Parathyroid adenoma (tissue), 2 donors: ENCODE measurements around the gene NTN5.
A peak's percentile ranks its signal among the peaks of the same experiment; 100 is the strongest.
"Not testable (repeated sequence)": the region's sequence is repeated elsewhere in the genome, so short reads cannot be mapped to it uniquely, and the experiment has no call there.

ENCODE experiments used
- H2AFZ ChIP-seq: fragments of 300-600 bp; sonication (generic); one replicate; pipeline ENCODE4 v1.7.0; 2017; ENCODE audit warnings: antibody characterized with exemption, mild to moderate bottlenecking
- H3K27ac ChIP-seq: fragments of 300-600 bp; sonication (generic); one replicate; pipeline ENCODE4 v1.7.0; 2017
- H3K27me3 ChIP-seq: fragments of 300-600 bp; sonication (generic); one replicate; pipeline ENCODE4 v1.7.0; 2017; ENCODE audit warnings: low read length; ENCODE audit not compliant: control insufficient read depth, insufficient read depth
- H3K36me3 ChIP-seq: fragments of 300-600 bp; sonication (generic); one replicate; pipeline ENCODE4 v1.7.0; 2017; ENCODE audit warnings: low read length; ENCODE audit not compliant: control insufficient read depth, insufficient read depth
- H3K4me1 ChIP-seq: fragments of 300-600 bp; sonication (generic); one replicate; pipeline ENCODE4 v1.7.0; 2017; ENCODE audit warnings: control low read depth
- H3K4me2 ChIP-seq: fragments of 300-600 bp; sonication (generic); one replicate; pipeline ENCODE4 v1.7.0; 2017; ENCODE audit warnings: low read length
- H3K4me3 ChIP-seq: fragments of 300-600 bp; sonication (generic); one replicate; pipeline ENCODE4 v1.7.0; 2017; ENCODE audit warnings: low read depth, low read length
- H3K79me2 ChIP-seq: fragments of 300-600 bp; sonication (generic); one replicate; pipeline ENCODE4 v1.7.0; 2017; ENCODE audit warnings: control low read depth
- H3K9ac ChIP-seq: fragments of 300-600 bp; sonication (generic); one replicate; pipeline ENCODE4 v1.7.0; 2017; ENCODE audit warnings: mild to moderate bottlenecking
- H3K9me3 ChIP-seq: fragments of 300-600 bp; sonication (generic); one replicate; pipeline ENCODE4 v1.7.0; 2017; ENCODE audit warnings: low read length; ENCODE audit not compliant: control insufficient read depth
- TF ChIP-seq, protein P1 (sequence below): fragments of 300-600 bp; sonication (generic); IDR thresholded peaks from one replicate; pipeline ENCODE4 v1.7.0; 2017; ENCODE audit warnings: antibody characterized with exemption, mild to moderate bottlenecking
- donor health status: primary hyperparathyroidism.

Gene NTN5

DNA sequence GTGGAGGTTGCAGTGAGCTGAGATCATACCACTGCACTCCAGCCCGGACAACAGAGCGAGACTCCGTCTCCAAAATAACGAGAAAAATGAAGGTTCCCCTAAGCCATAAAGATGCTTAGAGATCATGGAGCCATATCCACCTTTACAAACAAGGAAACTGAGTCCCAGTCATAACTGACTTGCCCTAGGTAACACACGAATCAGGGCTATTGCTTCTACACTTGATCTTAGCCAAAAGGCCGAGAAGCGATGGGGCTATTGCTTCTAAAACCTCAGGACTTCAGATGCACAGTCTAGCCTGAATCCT lies 38.8 kb downstream of the NTN5 start:
- Histone ChIP-seq H2AFZ (no peak overlapping the region), H3K79me2 (no peaks in the 10 kb centered on the region), H3K9me3 (no peaks in the 10 kb centered on the region), H3K27ac (peak overlapping the region; percentile 99), H3K4me2 (peak overlapping the region; percentile 64), H3K9ac (no peak overlapping the region), H3K4me3 (peak overlapping the region; percentile 57), H3K27me3 (no peaks in the 10 kb centered on the region), H3K36me3 (no peaks in the 10 kb centered on the region), H3K4me1 (peaks cover 50% of the 10 kb centered on the region)
- TF ChIP-seq, protein P1, sequence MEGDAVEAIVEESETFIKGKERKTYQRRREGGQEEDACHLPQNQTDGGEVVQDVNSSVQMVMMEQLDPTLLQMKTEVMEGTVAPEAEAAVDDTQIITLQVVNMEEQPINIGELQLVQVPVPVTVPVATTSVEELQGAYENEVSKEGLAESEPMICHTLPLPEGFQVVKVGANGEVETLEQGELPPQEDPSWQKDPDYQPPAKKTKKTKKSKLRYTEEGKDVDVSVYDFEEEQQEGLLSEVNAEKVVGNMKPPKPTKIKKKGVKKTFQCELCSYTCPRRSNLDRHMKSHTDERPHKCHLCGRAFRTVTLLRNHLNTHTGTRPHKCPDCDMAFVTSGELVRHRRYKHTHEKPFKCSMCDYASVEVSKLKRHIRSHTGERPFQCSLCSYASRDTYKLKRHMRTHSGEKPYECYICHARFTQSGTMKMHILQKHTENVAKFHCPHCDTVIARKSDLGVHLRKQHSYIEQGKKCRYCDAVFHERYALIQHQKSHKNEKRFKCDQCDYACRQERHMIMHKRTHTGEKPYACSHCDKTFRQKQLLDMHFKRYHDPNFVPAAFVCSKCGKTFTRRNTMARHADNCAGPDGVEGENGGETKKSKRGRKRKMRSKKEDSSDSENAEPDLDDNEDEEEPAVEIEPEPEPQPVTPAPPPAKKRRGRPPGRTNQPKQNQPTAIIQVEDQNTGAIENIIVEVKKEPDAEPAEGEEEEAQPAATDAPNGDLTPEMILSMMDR, result no peak

DNA sequence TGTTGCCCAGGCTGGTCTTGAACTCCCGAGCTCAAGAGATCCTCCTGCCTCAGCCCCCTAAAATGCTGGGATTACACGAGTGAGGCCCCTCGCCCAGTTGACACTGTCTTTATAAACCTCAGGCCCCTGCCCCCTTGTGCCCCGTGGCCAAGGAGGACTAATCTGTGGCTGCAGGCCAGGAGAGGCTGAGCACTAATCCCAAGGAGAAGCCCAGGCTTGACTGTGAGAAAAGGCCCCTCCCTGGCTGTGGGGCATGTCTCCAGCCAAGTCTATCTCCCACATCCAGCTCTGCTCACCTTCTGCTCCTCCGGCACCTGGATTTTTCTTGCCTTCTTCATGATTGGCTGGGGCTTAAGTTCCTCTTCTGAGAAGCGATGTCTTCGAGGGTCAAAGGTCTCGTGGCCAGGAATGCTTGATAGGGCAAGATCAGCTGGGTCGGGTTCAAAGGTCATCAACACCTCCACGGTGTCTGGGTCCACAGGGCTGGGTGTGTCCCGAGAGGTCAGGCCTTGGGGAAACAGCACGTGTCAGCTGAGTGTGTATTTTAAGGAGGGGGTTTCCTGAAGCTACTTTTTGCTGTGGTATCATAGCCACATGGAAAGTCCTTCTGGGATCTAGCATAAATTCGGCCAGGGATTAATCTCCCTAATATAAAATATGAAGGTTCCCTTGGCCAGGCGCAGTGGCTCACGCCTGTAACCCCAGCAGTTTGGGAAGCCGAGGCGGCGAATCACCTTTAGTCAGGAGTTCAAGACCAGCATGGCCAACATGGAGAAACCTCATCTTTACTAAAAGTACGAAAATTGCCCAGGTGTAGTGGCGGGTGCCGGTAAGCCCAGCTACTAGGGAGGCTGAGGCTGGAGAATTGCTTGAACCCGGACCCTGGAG lies 39.4 kb downstream of the NTN5 start:
- TF ChIP-seq, protein P1, result no peak
- H3K4me3 ChIP-seq, result peak overlapping the region; percentile 57
- H3K9ac ChIP-seq, result no peak overlapping the region

DNA sequence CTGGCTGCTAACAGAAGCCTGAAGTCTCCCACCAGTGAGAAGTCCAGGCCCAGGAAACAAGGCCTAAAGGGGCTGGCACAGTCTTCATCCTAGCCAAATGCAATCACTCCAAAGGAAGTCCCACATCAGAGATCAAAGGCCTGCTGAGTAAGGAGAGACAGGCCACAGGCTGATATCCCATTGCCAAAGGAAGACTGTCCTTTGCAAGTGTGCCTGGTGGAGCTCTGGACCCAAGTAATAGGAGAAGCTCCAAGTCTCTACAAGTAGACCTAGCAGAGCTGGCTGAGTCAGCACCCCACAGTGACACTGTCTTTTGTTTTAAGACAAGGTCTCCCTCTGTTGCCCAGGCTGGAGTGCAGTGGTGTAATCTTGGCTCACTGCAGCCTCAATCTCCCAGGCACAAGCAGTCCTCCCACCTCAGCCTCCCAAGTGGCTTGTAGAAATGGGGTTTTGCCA lies 40.1 kb downstream of the NTN5 start:
- Histone ChIP-seq H3K4me2 (peak overlapping the region; percentile 64), H3K4me3 (no peak overlapping the region), H3K4me1 (peaks cover 44% of the 10 kb centered on the region), H3K27me3 (no peaks in the 10 kb centered on the region), H3K27ac (peak overlapping the region; percentile 99), H2AFZ (no peak overlapping the region), H3K9me3 (no peaks in the 10 kb centered on the region), H3K79me2 (no peaks in the 10 kb centered on the region), H3K9ac (no peak overlapping the region), H3K36me3 (no peaks in the 10 kb centered on the region)
- TF ChIP-seq, protein P1, result no peak

More for the DNA sequence above, 39.4 kb downstream of the NTN5 start:
- peaks cover 45% of the 10 kb centered on the region for H3K4me1 ChIP-seq
- peak overlapping the region; percentile 64 for H3K4me2 ChIP-seq
- no peaks in the 10 kb centered on the region for H3K9me3 ChIP-seq
- no peaks in the 10 kb centered on the region for H3K27me3 ChIP-seq
- H3K27ac ChIP-seq, result peak overlapping the region; percentile 99
- H3K36me3 ChIP-seq, result no peaks in the 10 kb centered on the region
- no peaks in the 10 kb centered on the region for H3K79me2 ChIP-seq
- no peak overlapping the region for H2AFZ ChIP-seq

DNA sequence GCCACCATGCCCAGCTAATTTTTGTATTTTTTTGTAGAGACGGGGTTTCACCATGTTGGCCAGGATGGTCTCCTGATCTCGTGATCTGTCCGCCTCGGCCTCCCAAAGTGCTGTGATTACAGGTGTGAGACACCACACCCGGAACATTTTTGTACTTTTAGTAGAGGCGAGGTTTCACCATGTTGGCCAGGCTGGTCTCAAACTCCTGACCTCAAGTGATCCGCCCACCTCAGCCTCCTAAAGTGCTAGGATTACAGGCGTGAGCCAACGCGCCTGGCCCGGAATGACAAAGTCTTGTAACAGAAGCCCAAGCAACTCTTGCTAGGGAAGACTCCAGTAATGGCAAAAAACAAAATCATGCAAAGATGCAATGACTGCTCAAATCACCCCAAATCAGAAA lies 40.5 kb downstream of the NTN5 start:
- not testable (repeated sequence) for H3K9me3 ChIP-seq, H3K27me3 ChIP-seq, H2AFZ ChIP-seq, H3K79me2 ChIP-seq, H3K4me3 ChIP-seq, H3K9ac ChIP-seq, H3K36me3 ChIP-seq
- H3K4me1 ChIP-seq, result peaks cover 44% of the 10 kb centered on the region
- H3K27ac ChIP-seq, result peak overlapping the region; percentile 99
- peak overlapping the region; percentile 47 for H3K4me2 ChIP-seq

DNA sequence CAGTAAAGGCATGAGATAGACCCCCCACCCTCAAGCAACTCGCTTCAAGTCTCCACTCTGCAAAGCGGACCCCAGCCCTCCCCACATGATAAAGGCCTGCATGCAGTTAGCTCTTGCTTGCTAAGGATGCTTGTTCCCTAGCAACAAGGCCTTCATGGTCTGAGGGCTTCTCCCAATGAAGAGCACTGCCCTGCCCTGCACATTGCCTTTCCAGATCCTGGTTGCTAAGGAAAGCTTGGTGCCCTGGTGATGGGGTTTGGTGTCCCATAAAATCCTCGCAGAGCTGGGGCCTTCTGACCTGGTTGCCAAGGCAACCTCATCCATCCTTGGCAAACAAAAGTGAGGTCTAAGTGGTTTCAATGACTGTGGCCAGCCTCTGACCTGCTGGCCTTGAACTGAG lies 41.6 kb downstream of the NTN5 start:
- Histone ChIP-seq H3K4me1 (peaks cover 44% of the 10 kb centered on the region), H3K4me2 (no peak overlapping the region), H3K9ac (no peak overlapping the region), H2AFZ (no peak overlapping the region), H3K36me3 (no peaks in the 10 kb centered on the region), H3K27me3 (no peaks in the 10 kb centered on the region), H3K9me3 (no peaks in the 10 kb centered on the region), H3K27ac (peak overlapping the region; percentile 75), H3K4me3 (no peak overlapping the region), H3K79me2 (no peaks in the 10 kb centered on the region)
- TF ChIP-seq, protein P1, result no peak
